ENCODE measurements around the gene PUM2. TPM values are rescaled to one million over a fixed set of nuclear protein-coding genes. Genes with fewer than 3 reads are reported as not detected.

PUM2 gene
- total and polyA plus RNA-seq, 2 of the 13 experiments (the other 11 are each of a cell fraction or from before 2014, with no cell fraction given) = 69.6 to 69.8 TPM

DNA sequence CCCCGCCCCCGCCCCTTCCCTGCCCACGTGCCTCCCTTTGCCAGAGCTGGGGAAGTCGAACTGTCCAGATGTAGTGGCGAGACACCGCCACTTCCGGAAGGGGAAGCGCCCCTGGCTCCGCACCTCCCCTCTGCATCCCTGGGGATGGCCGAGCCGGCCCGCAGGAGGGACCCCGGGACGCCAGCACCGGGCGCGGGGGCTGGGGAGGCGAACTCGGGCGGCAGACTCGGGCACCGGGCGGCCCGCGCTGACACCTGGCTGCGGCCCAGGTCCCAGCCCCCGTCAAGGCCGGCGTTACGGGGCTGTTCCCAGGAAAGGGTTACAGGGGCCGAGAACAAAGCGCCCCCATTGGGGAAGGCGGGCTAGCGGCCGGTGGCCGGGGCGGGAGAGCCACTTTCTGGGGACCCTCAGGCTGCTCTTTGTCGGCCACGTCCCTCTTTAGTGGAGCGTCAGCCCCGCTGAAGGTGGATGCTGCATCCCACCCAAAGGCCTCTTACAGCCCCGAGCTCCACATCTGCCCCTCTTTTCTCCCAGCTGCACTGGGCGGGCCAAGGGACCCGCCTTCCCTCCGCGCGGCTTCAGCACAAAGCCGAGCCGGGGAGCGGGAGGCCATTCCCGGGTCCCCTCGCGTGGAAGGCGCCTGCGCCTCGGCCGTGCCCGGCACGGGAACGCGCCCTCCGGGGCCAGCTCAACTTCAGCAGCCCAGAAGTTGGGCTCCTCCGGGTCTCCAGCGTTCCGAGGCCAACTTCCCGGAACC, 127.1 kb downstream of the PUM2 start (continued):
- peak; percentile 82; the same call in 1 of the 2 replicates for TF ChIP-seq SNAPC2 (CRISPR knock-in tag; IDR thresholded peaks at IDR 0.05)
- TF ChIP-seq ZSCAN25 (CRISPR knock-in tag; IDR thresholded peaks at IDR 0.05) = no peak
- TF ChIP-seq ZFP1 (CRISPR knock-in tag; IDR thresholded peaks at IDR 0.05) = no peak
- TF ChIP-seq, protein P1, sequence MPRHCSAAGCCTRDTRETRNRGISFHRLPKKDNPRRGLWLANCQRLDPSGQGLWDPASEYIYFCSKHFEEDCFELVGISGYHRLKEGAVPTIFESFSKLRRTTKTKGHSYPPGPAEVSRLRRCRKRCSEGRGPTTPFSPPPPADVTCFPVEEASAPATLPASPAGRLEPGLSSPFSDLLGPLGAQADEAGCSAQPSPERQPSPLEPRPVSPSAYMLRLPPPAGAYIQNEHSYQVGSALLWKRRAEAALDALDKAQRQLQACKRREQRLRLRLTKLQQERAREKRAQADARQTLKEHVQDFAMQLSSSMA (CRISPR knock-in tag; IDR thresholded peaks at IDR 0.05) = no peak
- no peak for TF ChIP-seq GZF1 (CRISPR knock-in tag; IDR thresholded peaks at IDR 0.05)
- TF ChIP-seq, protein P2, sequence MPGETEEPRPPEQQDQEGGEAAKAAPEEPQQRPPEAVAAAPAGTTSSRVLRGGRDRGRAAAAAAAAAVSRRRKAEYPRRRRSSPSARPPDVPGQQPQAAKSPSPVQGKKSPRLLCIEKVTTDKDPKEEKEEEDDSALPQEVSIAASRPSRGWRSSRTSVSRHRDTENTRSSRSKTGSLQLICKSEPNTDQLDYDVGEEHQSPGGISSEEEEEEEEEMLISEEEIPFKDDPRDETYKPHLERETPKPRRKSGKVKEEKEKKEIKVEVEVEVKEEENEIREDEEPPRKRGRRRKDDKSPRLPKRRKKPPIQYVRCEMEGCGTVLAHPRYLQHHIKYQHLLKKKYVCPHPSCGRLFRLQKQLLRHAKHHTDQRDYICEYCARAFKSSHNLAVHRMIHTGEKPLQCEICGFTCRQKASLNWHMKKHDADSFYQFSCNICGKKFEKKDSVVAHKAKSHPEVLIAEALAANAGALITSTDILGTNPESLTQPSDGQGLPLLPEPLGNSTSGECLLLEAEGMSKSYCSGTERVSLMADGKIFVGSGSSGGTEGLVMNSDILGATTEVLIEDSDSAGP (CRISPR knock-in tag; IDR thresholded peaks at IDR 0.05; ENCODE audit: borderline replicate concordance) = peak; percentile 78; the same call in 1 of the 2 replicates
- TF ChIP-seq CHD2 (IDR thresholded peaks at IDR 0.05; ENCODE audit: low read depth, low read length) = no peak
- TF ChIP-seq ZNF674 (CRISPR knock-in tag; IDR thresholded peaks at IDR 0.05; ENCODE audit: low read depth) = no peak
- TF ChIP-seq ZNF33B (CRISPR knock-in tag; IDR thresholded peaks at IDR 0.05) = 0 out of 2 replicates have a peak, but pooled peaks have one; percentile 33
- peak; percentile 17; the same call in 1 of the 2 replicates for TF ChIP-seq KAT8 (CRISPR knock-in tag; IDR thresholded peaks at IDR 0.05)
- no peak for TF ChIP-seq DNMT3B (CRISPR knock-in tag; conservative IDR thresholded peaks at IDR 0.05)
- no peak for TF ChIP-seq JARID2 (CRISPR knock-in tag; IDR thresholded peaks at IDR 0.05; ENCODE audit: insufficient replicate concordance)
- peak; percentile 84 for TF ChIP-seq ZNF558 (CRISPR knock-in tag; IDR thresholded peaks at IDR 0.05; ENCODE audit: borderline replicate concordance)
- no peak for TF ChIP-seq ZNF737 (CRISPR knock-in tag; IDR thresholded peaks at IDR 0.05; ENCODE audit: borderline replicate concordance)
- no peak; the same call in 1 of the 2 replicates for TF ChIP-seq SALL2 (CRISPR knock-in tag; IDR thresholded peaks at IDR 0.05)
- TF ChIP-seq ZNF253 (CRISPR knock-in tag; IDR thresholded peaks at IDR 0.05; ENCODE audit: borderline replicate concordance) = peak; percentile 75; the same call in 1 of the 2 replicates
- peak; percentile 65 for TF ChIP-seq ZNF777 (CRISPR knock-in tag; IDR thresholded peaks at IDR 0.05)
- TF ChIP-seq, protein P3, sequence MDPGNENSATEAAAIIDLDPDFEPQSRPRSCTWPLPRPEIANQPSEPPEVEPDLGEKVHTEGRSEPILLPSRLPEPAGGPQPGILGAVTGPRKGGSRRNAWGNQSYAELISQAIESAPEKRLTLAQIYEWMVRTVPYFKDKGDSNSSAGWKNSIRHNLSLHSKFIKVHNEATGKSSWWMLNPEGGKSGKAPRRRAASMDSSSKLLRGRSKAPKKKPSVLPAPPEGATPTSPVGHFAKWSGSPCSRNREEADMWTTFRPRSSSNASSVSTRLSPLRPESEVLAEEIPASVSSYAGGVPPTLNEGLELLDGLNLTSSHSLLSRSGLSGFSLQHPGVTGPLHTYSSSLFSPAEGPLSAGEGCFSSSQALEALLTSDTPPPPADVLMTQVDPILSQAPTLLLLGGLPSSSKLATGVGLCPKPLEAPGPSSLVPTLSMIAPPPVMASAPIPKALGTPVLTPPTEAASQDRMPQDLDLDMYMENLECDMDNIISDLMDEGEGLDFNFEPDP (CRISPR knock-in tag; conservative IDR thresholded peaks at IDR 0.05) = no peak
- no peak for TF ChIP-seq ZNF549 (CRISPR knock-in tag; IDR thresholded peaks at IDR 0.05)
- peak; percentile 61 for TF ChIP-seq PHF8 (CRISPR knock-in tag; IDR thresholded peaks at IDR 0.05)
- TF ChIP-seq, protein P4, sequence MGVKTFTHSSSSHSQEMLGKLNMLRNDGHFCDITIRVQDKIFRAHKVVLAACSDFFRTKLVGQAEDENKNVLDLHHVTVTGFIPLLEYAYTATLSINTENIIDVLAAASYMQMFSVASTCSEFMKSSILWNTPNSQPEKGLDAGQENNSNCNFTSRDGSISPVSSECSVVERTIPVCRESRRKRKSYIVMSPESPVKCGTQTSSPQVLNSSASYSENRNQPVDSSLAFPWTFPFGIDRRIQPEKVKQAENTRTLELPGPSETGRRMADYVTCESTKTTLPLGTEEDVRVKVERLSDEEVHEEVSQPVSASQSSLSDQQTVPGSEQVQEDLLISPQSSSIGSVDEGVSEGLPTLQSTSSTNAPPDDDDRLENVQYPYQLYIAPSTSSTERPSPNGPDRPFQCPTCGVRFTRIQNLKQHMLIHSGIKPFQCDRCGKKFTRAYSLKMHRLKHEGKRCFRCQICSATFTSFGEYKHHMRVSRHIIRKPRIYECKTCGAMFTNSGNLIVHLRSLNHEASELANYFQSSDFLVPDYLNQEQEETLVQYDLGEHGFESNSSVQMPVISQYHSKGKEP (CRISPR knock-in tag; IDR thresholded peaks at IDR 0.05) = no peak
- TF ChIP-seq, protein P5, sequence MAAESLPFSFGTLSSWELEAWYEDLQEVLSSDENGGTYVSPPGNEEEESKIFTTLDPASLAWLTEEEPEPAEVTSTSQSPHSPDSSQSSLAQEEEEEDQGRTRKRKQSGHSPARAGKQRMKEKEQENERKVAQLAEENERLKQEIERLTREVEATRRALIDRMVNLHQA (CRISPR knock-in tag; IDR thresholded peaks at IDR 0.05) = no peak
- no peak for TF ChIP-seq HDAC6 (IDR thresholded peaks at IDR 0.05; ENCODE audit: low read depth, low read length)
